Brain microvascular endothelial cell (primary cell): ENCODE data around the gene WDR70.

Experiments
- DNase-seq: peaks from one replicate; pipeline ENCODE4 v3.0.0-alpha.2; 2020
- H3K27ac ChIP-seq: fragments of 250-450 bp; sonication (Bioruptor Pico); 2 replicates; pipeline ENCODE4 v1.5.1; 2020; ENCODE audit warnings: mild to moderate bottlenecking, moderate library complexity
- H3K27me3 ChIP-seq: fragments of 250-450 bp; sonication (Bioruptor Pico); replicated peaks from 2 replicates; pipeline ENCODE4 v1.5.1; 2020; ENCODE audit warnings: mild to moderate bottlenecking
- H3K36me3 ChIP-seq: fragments of 250-450 bp; sonication (Bioruptor Pico); replicated peaks from 2 replicates; pipeline ENCODE4 v1.5.1; 2020; ENCODE audit warnings: mild to moderate bottlenecking
- H3K4me3 ChIP-seq: 2 replicates; pipeline ENCODE4 v1.5.1; 2011; ENCODE audit warnings: low read depth, mild to moderate bottlenecking, control low read depth, low read length, moderate library complexity
- in situ Hi-C: cut with HindIII; loops from 2 replicates; pipeline ENCODE4 v1.10.0; 2017; ENCODE audit warnings: low sequenced_read_pairs, low pct_ligation_motif_present
- TF ChIP-seq, protein P1 (sequence below): IDR thresholded peaks from 2 replicates; pipeline ENCODE4 v1.5.1; 2011; ENCODE audit warnings: low read depth, mild to moderate bottlenecking, moderate library complexity, low read length, control low read depth, inconsistent platforms; ENCODE audit errors: missing control alignments

The WDR70 gene

DNA sequence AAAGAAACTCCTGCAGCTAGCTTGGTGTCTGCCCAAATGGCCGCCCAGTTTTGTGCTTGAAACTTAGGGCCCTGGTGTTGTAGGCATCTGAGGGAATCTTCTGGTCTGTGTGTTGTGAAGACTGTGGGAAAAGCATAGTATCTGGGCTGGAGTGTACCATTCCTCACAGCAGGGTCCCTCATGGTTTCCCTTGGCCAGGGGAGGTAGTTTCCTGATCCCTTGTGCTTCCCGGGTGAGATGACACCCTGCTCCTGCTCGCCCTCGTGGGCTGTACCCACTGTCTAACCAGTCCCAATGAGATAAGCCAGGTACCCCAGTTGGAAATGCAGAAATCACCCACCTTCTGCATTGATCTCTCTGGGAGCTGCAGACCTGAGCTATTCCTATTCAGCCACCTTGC, 277.9 kb downstream of the WDR70 start:
- in situ Hi-C loops: no loop called here
- TF ChIP-seq, protein P1, sequence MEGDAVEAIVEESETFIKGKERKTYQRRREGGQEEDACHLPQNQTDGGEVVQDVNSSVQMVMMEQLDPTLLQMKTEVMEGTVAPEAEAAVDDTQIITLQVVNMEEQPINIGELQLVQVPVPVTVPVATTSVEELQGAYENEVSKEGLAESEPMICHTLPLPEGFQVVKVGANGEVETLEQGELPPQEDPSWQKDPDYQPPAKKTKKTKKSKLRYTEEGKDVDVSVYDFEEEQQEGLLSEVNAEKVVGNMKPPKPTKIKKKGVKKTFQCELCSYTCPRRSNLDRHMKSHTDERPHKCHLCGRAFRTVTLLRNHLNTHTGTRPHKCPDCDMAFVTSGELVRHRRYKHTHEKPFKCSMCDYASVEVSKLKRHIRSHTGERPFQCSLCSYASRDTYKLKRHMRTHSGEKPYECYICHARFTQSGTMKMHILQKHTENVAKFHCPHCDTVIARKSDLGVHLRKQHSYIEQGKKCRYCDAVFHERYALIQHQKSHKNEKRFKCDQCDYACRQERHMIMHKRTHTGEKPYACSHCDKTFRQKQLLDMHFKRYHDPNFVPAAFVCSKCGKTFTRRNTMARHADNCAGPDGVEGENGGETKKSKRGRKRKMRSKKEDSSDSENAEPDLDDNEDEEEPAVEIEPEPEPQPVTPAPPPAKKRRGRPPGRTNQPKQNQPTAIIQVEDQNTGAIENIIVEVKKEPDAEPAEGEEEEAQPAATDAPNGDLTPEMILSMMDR: no peak

DNA sequence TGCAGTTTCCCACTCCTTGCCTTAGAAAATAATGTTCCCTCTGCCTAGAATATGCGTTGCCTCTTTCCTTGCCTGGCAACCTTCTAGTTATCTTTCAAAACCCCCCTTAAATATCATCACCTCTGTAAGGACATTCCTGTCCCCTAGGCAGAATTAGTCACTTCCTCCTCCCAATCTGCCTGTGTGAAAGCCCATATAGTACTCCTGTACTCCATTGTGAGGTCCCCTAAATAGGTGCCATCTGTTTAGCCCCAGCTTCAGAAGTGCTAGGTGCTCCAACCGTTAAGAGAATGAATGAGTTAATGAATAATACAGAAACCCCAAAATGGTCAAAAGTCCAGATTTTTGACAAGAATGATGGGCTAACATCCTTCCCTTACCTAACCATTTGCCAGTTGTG, 279.3 kb downstream of the WDR70 start:
- no peak for DNase-seq
- H3K27me3 ChIP-seq: no peaks in the 10 kb centered on the region
- in situ Hi-C loops: no loop called here
- TF ChIP-seq, protein P1: no peak
- no peak overlapping the region for H3K4me3 ChIP-seq
- no peaks in the 10 kb centered on the region for H3K36me3 ChIP-seq
- H3K27ac ChIP-seq: no peak overlapping the region

More for the DNA sequence above, 277.9 kb downstream of the WDR70 start:
- no peak overlapping the region for H3K27ac ChIP-seq
- H3K4me3 ChIP-seq: no peak overlapping the region
- no peaks in the 10 kb centered on the region for H3K36me3 ChIP-seq
- DNase-seq: no peak
- no peaks in the 10 kb centered on the region for H3K27me3 ChIP-seq

- H3K27ac ChIP-seq: no peak overlapping the region
- no peaks in the 10 kb centered on the region for H3K27me3 ChIP-seq
- TF ChIP-seq, protein P1: no peak
- in situ Hi-C loops: no loop called here
- no peak overlapping the region for H3K4me3 ChIP-seq
- DNase-seq: no peak
- H3K36me3 ChIP-seq: no peaks in the 10 kb centered on the region
These were observed 281.2 kb downstream of the WDR70 start for GRCh38 chr5:37660319-37660718.

- Histone ChIP-seq H3K27ac (no peak overlapping the region), H3K4me3 (no peak overlapping the region), H3K36me3 (no peaks in the 10 kb centered on the region), H3K27me3 (no peaks in the 10 kb centered on the region)
- in situ Hi-C loops: no loop called here
- DNase-seq: no peak
- TF ChIP-seq, protein P1: no peak
These were observed 282.3 kb downstream of the WDR70 start for GRCh38 chr5:37661227-37661920.

- Histone ChIP-seq H3K27me3 (no peaks in the 10 kb centered on the region), H3K36me3 (no peaks in the 10 kb centered on the region), H3K4me3 (no peak overlapping the region), H3K27ac (no peak overlapping the region)
- in situ Hi-C loops: no loop called here
- TF ChIP-seq, protein P1: no peak
- no peak for DNase-seq
These were observed 282.8 kb downstream of the WDR70 start for GRCh38 chr5:37661951-37662350.

GRCh38 chr5:37662362-37662761, 283.2 kb downstream of the WDR70 start:
- no peak for DNase-seq
- Histone ChIP-seq H3K27me3 (no peaks in the 10 kb centered on the region), H3K36me3 (no peaks in the 10 kb centered on the region), H3K27ac (no peak overlapping the region), H3K4me3 (no peak overlapping the region)
- TF ChIP-seq, protein P1: no peak
- in situ Hi-C loops: no loop called here
